HepG2 (cell line): ENCODE measurements around the gene B3GAT3. TPM values are rescaled to one million over a fixed set of nuclear protein-coding genes. Genes with fewer than 3 reads are reported as not detected.

Experiments used
- CBX5 ChIP-seq: sonication (generic); formaldehyde crosslinking; IDR thresholded peaks from 2 replicates; pipeline ENCODE4 v1.4.0; 2020; ENCODE audit warnings: missing genetic modification reagents, borderline replicate concordance
- DNMT3B ChIP-seq: conservative IDR thresholded peaks from 2 replicates; pipeline ENCODE4 v1.6.1; 2016; ENCODE audit warnings: missing biosample characterization, control low read depth
- PBX2 ChIP-seq: IDR thresholded peaks from 2 replicates; pipeline ENCODE4 v1.6.1; 2016; ENCODE audit warnings: control low read depth
- PCBP2 ChIP-seq: fragments of 200-400 bp; formaldehyde crosslinking; optimal IDR thresholded peaks from 2 replicates; pipeline ENCODE3; 2018; ENCODE audit warnings: low read length, low read depth; ENCODE audit not compliant: poor library complexity, severe bottlenecking
- SETDB1 ChIP-seq: sonication (generic); formaldehyde crosslinking; IDR thresholded peaks from 2 replicates; pipeline ENCODE4 v1.5.1; 2020; ENCODE audit warnings: missing genetic modification reagents, mild to moderate bottlenecking, borderline replicate concordance
- ZBTB21 ChIP-seq: sonication (generic); formaldehyde crosslinking; IDR thresholded peaks from 2 replicates; pipeline ENCODE4 v1.4.0; 2020; ENCODE audit warnings: missing genetic modification reagents
- ZNF12 ChIP-seq: sonication (generic); formaldehyde crosslinking; IDR thresholded peaks from 2 replicates; pipeline ENCODE4 v1.5.0; 2020; ENCODE audit warnings: missing genetic modification reagents
- ZNF282 ChIP-seq: fragments of 450-650 bp; IDR thresholded peaks from 2 replicates; pipeline ENCODE4 v1.6.1; 2018; ENCODE audit not compliant: partially characterized antibody
- ZNF296 ChIP-seq: sonication (generic); formaldehyde crosslinking; conservative IDR thresholded peaks from 2 replicates; pipeline ENCODE4 v1.5.0; 2020; ENCODE audit warnings: mild to moderate bottlenecking, missing genetic modification reagents
- ZNF556 ChIP-seq: sonication (generic); formaldehyde crosslinking; IDR thresholded peaks from 2 replicates; pipeline ENCODE4 v1.4.0; 2020; ENCODE audit warnings: mild to moderate bottlenecking, missing genetic modification reagents, borderline replicate concordance
- ZNF724P ChIP-seq: sonication (generic); formaldehyde crosslinking; IDR thresholded peaks from 2 replicates; pipeline ENCODE4 v1.8.0; 2022; ENCODE audit warnings: missing genetic modification reagents, borderline replicate concordance
- ZSCAN30 ChIP-seq: sonication (generic); formaldehyde crosslinking; IDR thresholded peaks from 2 replicates; pipeline ENCODE4 v1.5.0; 2020; ENCODE audit warnings: mild to moderate bottlenecking, missing genetic modification reagents
- polyA plus RNA-seq, 8 experiments: library from polyadenylated mRNA; depleted of rRNA in 3 of 8; stranded (reverse) in 7 of 8; unstranded in 1 of 8; fragments of >200 nt; fragmentation: Illumina TruSeq in 4 of 8; extraction: Trizol in 4 of 8; gene quantifications; 2 replicates each; pipeline versions ENCODE4 v1.2.1 to v1.2.3, GENCODE V29; 2011 to 2016; ENCODE audit warnings: low read depth in 4 of 8, missing spikeins in 1 of 8, mixed read lengths in 1 of 8; ENCODE audit not compliant: insufficient read depth in 1 of 8
- total RNA-seq, 5 experiments: library from RNA; depleted of rRNA; stranded (reverse); fragments of >200 nt; fragmentation: Illumina TruSeq; extraction: Trizol; gene quantifications; 2 replicates each; pipeline ENCODE4 v1.2.3, GENCODE V29; 2016; ENCODE audit warnings: low read depth in 1 of 5
- TF ChIP-seq, protein P1 (sequence below): sonication (generic); formaldehyde crosslinking; IDR thresholded peaks from 2 replicates; pipeline ENCODE4 v1.5.1; 2020; ENCODE audit warnings: missing genetic modification reagents, mild to moderate bottlenecking, borderline replicate concordance
- TF ChIP-seq, protein P2 (sequence below): sonication (generic); formaldehyde crosslinking; IDR thresholded peaks from 2 replicates; pipeline ENCODE4 v1.5.0; 2020; ENCODE audit warnings: missing genetic modification reagents
- TF ChIP-seq, protein P3 (sequence below), 2 experiments: sonication (generic) in 1 of 2; formaldehyde crosslinking in 1 of 2; IDR thresholded peaks; 2 replicates each; pipeline versions ENCODE4 v1.6.1 to v1.9.0; 2014 to 2022; ENCODE audit warnings: antibody characterized with exemption in 1 of 2, borderline replicate concordance in 1 of 2, inconsistent platforms in 1 of 2, low read depth in 1 of 2, missing genetic modification reagents in 1 of 2

Gene B3GAT3
- total and polyA plus RNA-seq, 2 of the 13 experiments (the other 11 are each of a cell fraction or from before 2014, with no cell fraction given): 21.3 to 26.1 TPM

DNA sequence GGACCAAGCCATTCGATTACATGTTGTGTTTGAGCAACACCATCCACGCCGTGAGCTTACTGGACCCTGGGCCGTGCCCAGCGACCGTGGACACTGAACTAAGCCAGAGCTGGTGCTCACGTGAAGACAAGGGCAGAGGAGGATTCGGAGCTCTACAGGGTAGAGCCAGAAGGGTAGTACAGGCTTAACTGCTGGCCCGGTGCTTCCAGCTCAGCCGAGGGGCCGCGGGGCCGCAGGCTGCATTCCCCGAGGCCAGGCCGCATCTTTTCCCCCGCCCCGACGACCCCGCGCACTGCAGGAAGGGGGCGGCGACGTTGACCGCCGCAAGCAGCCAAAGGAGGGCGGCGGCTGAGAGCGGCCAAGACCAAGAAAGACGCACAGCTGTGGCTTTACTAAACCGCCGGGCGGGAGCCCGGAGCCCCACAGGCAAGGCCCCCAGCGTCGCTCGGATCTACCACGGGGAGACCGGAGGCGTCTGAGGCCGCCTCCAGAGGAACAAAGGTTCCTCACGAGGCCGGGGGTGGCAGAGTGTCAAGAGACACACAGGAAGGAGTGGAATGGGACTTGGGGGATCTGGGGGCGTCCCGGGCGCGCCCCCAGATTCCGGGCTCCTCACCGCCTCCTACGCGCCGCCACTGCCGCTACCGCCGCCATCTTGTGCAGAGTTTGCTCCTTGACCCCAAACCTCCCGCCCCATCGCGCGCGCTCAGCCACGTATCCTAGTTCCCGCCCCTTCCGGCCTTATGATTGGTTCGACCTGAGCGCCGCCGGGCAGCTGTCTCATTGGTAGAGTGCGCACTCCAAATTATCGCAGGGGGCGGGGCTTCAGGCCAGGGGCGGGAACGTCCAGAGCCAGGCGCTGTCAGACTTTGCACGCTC lies 24.4 kb upstream of the B3GAT3 start, which contains the start of gene GANAB (continued):
- TF ChIP-seq PCBP2: no peak
- TF ChIP-seq ZBTB21: no peak
- no peak for TF ChIP-seq ZNF12 (CRISPR knock-in tag)
- peak; percentile 55; the same call in 1 of the 2 replicates for TF ChIP-seq CBX5
- no peak for TF ChIP-seq SETDB1
- TF ChIP-seq, protein P1, sequence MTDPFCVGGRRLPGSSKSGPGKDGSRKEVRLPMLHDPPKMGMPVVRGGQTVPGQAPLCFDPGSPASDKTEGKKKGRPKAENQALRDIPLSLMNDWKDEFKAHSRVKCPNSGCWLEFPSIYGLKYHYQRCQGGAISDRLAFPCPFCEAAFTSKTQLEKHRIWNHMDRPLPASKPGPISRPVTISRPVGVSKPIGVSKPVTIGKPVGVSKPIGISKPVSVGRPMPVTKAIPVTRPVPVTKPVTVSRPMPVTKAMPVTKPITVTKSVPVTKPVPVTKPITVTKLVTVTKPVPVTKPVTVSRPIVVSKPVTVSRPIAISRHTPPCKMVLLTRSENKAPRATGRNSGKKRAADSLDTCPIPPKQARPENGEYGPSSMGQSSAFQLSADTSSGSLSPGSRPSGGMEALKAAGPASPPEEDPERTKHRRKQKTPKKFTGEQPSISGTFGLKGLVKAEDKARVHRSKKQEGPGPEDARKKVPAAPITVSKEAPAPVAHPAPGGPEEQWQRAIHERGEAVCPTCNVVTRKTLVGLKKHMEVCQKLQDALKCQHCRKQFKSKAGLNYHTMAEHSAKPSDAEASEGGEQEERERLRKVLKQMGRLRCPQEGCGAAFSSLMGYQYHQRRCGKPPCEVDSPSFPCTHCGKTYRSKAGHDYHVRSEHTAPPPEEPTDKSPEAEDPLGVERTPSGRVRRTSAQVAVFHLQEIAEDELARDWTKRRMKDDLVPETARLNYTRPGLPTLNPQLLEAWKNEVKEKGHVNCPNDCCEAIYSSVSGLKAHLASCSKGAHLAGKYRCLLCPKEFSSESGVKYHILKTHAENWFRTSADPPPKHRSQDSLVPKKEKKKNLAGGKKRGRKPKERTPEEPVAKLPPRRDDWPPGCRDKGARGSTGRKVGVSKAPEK (CRISPR knock-in tag): no peak
- no peak; the same call in 1 of the 2 replicates for TF ChIP-seq ZNF556
- TF ChIP-seq, protein P2, sequence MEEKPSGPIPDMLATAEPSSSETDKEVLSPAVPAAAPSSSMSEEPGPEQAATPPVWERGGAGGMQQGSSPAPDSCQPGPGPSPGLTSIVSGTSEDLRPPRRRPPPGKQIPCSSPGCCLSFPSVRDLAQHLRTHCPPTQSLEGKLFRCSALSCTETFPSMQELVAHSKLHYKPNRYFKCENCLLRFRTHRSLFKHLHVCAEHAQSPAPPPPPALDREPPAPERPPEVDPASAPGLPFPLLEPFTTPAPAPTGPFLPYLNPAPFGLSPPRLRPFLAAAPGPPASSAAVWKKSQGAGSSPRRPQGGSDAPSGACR (CRISPR knock-in tag): no peak
- no peak for TF ChIP-seq DNMT3B (CRISPR knock-in tag)
- 0 out of 2 replicates have a peak, but pooled peaks have one; percentile 44 for TF ChIP-seq ZSCAN30
- TF ChIP-seq, protein P3, sequence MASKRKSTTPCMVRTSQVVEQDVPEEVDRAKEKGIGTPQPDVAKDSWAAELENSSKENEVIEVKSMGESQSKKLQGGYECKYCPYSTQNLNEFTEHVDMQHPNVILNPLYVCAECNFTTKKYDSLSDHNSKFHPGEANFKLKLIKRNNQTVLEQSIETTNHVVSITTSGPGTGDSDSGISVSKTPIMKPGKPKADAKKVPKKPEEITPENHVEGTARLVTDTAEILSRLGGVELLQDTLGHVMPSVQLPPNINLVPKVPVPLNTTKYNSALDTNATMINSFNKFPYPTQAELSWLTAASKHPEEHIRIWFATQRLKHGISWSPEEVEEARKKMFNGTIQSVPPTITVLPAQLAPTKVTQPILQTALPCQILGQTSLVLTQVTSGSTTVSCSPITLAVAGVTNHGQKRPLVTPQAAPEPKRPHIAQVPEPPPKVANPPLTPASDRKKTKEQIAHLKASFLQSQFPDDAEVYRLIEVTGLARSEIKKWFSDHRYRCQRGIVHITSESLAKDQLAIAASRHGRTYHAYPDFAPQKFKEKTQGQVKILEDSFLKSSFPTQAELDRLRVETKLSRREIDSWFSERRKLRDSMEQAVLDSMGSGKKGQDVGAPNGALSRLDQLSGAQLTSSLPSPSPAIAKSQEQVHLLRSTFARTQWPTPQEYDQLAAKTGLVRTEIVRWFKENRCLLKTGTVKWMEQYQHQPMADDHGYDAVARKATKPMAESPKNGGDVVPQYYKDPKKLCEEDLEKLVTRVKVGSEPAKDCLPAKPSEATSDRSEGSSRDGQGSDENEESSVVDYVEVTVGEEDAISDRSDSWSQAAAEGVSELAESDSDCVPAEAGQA (IDR thresholded peaks at IDR 0.05; ENCODE audit: low read depth): peak; percentile 59; the same call in 1 of the 2 replicates
- TF ChIP-seq, protein P3 (CRISPR knock-in tag; IDR thresholded peaks at IDR 0.05; ENCODE audit: borderline replicate concordance): no peak
- TF ChIP-seq PBX2 (CRISPR knock-in tag): no peak
- no peak for TF ChIP-seq ZNF724P (CRISPR knock-in tag)
- TF ChIP-seq ZNF296: no peak; the same call in 1 of the 2 replicates
- TF ChIP-seq ZNF282: no peak
